Testis (tissue), 2 donors: Measurements from ENCODE around the gene CORO2B.

Experiments used
- POLR2A ChIP-seq: fragments of 450-650 bp; IDR thresholded peaks from one replicate; pipeline ENCODE4 v1.6.1; 2017; ENCODE audit warnings: antibody characterized with exemption, mild to moderate bottlenecking, moderate library complexity
- TF ChIP-seq, protein P1 (sequence below), 3 experiments: fragments of 450-650 bp in 2 of 3; fragments of 200-600 bp in 1 of 3; sonication (generic) in 1 of 3; IDR thresholded peaks; one replicate each; pipeline ENCODE4 v1.5.1; 2016 to 2019; ENCODE audit warnings: antibody characterized with exemption in 3 of 3, mild to moderate bottlenecking in 2 of 3, moderate library complexity in 1 of 3

DNA sequence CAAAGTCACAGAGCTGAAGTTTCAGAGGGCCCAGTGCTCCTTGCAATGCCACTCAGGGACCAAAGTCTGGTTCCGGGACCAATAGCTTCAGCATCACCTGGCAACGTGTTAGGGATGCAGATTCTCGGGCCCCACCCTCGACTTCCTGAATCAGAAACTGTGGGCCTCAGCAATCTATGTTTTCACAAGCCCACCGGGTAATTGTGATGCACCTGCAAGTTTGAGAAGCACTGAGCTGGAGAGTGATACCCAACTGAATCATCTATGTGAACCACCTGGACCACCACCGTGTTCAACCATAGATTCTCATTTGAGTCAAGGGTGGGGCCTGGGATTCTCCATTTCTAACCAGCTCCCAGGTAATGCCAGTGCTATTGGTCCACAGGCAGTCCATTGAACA is 55.7 kb downstream of the CORO2B start:
- TF ChIP-seq, protein P1, sequence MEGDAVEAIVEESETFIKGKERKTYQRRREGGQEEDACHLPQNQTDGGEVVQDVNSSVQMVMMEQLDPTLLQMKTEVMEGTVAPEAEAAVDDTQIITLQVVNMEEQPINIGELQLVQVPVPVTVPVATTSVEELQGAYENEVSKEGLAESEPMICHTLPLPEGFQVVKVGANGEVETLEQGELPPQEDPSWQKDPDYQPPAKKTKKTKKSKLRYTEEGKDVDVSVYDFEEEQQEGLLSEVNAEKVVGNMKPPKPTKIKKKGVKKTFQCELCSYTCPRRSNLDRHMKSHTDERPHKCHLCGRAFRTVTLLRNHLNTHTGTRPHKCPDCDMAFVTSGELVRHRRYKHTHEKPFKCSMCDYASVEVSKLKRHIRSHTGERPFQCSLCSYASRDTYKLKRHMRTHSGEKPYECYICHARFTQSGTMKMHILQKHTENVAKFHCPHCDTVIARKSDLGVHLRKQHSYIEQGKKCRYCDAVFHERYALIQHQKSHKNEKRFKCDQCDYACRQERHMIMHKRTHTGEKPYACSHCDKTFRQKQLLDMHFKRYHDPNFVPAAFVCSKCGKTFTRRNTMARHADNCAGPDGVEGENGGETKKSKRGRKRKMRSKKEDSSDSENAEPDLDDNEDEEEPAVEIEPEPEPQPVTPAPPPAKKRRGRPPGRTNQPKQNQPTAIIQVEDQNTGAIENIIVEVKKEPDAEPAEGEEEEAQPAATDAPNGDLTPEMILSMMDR (IDR thresholded peaks at IDR 0.05) = no peak
- TF ChIP-seq POLR2A = no peak
